Endothelial cell of umbilical vein (primary cell): ENCODE results near the gene ABHD5. TPM values are rescaled to one million over a fixed set of nuclear protein-coding genes. Genes with fewer than 3 reads are reported as not detected.

Experiments
- BruUV-seq: library from RNA; stranded (reverse); fragments of 400-500 nt; replicated peaks from 2 replicates; lab custom pipeline; 2021; lab: Mats Ljungman, UMichigan
- CTCF ChIA-PET: fragments of 300-600, 350-600 bp; sonication (Branson Sonifier 250); formaldehyde crosslinking; loops from one replicate; lab custom pipeline; 2021; ENCODE audit warnings: antibody characterized with exemption, inconsistent platforms; lab: Charles Lee
- POLR2A ChIA-PET: fragments of 300-600, 350-600 bp; sonication (Branson Sonifier 250); formaldehyde crosslinking; loops from one replicate; lab custom pipeline; 2021; ENCODE audit warnings: antibody characterized with exemption, inconsistent platforms; lab: Charles Lee
- DNase-seq: peaks from one replicate; pipeline ENCODE4 v3.0.0-alpha.2; 2011; ENCODE audit warnings: low read depth, low spot score
- FAIRE-seq: peaks from 2 replicates; lab custom pipeline; 2011; peaks lifted over from hg19 to GRCh38; lab: Jason Lieb, UNC
- H2AFZ ChIP-seq: 2 replicates; pipeline ENCODE4 v1.6.0; 2012; ENCODE audit warnings: low read depth, low read length, control low read depth, inconsistent platforms
- H3K27ac ChIP-seq: 2 replicates; pipeline ENCODE4 v1.5.1; 2011; ENCODE audit warnings: low read depth, mild to moderate bottlenecking, control low read depth, low read length, moderate library complexity; ENCODE audit not compliant: insufficient read depth
- H3K27me3 ChIP-seq, 2 experiments: 2 replicates each; pipeline versions ENCODE4 v1.6.0 to v1.6.1; 2011; ENCODE audit warnings: low read length in 2 of 2, mixed read lengths in 1 of 2; ENCODE audit not compliant: control insufficient read depth in 2 of 2, insufficient read depth in 2 of 2
- H3K36me3 ChIP-seq, 2 experiments: 2 replicates in 1 of 2; 3 replicates in 1 of 2; pipeline ENCODE4 v1.5.1; 2011; ENCODE audit warnings: low read length in 2 of 2, mild to moderate bottlenecking in 1 of 2, moderate library complexity in 1 of 2; ENCODE audit not compliant: control insufficient read depth in 2 of 2, insufficient read depth in 2 of 2; ENCODE audit errors: extremely low read depth in 1 of 2
- H3K4me1 ChIP-seq: 3 replicates; pipeline ENCODE4 v1.5.1; 2011; ENCODE audit warnings: mild to moderate bottlenecking, low read length; ENCODE audit not compliant: control insufficient read depth, insufficient read depth; ENCODE audit errors: extremely low read depth
- H3K4me2 ChIP-seq: 2 replicates; pipeline ENCODE4 v1.6.1; 2011; ENCODE audit warnings: low read length, control low read depth, mixed read lengths; ENCODE audit not compliant: insufficient read depth
- H3K4me3 ChIP-seq, 3 experiments: fragments of 200-600 bp in 1 of 3; sonication (generic), shearing (Covaris generic) in 1 of 3; replicated peaks in 1 of 3; 2 replicates each; pipeline ENCODE4 v1.5.1; 2011 to 2016; ENCODE audit warnings: control low read depth in 3 of 3, low read length in 3 of 3, mild to moderate bottlenecking in 2 of 3, inconsistent platforms in 1 of 3, low read depth in 1 of 3, moderate library complexity in 1 of 3; ENCODE audit not compliant: insufficient read depth in 1 of 3
- H3K79me2 ChIP-seq: 2 replicates; pipeline ENCODE4 v1.6.0; 2012; ENCODE audit warnings: low read length, inconsistent platforms; ENCODE audit not compliant: control insufficient read depth, insufficient read depth
- H3K9ac ChIP-seq: replicated peaks from 2 replicates; pipeline ENCODE3; 2011; ENCODE audit warnings: low read length, control low read depth; ENCODE audit not compliant: insufficient read depth; ENCODE audit errors: extremely low read depth
- H3K9me1 ChIP-seq: replicated peaks from 3 replicates; pipeline ENCODE4 v1.6.0; 2011; ENCODE audit warnings: mild to moderate bottlenecking, low read length; ENCODE audit not compliant: control insufficient read depth, insufficient read depth; ENCODE audit errors: extremely low read depth
- H3K9me3 ChIP-seq: replicated peaks from 2 replicates; pipeline ENCODE4 v1.5.1; 2012; ENCODE audit warnings: low read length, inconsistent platforms; ENCODE audit not compliant: control insufficient read depth, insufficient read depth
- H4K20me1 ChIP-seq: replicated peaks from 2 replicates; pipeline ENCODE3; 2011; ENCODE audit warnings: mild to moderate bottlenecking, low read length; ENCODE audit not compliant: control insufficient read depth, insufficient read depth; ENCODE audit errors: extremely low read depth
- EZH2 ChIP-seq: IDR thresholded peaks from 2 replicates; pipeline ENCODE4 v1.6.1; 2012; ENCODE audit warnings: borderline replicate concordance, low read depth, mild to moderate bottlenecking, moderate library complexity, low read length, inconsistent platforms; ENCODE audit not compliant: severe bottlenecking
- FOS ChIP-seq: IDR thresholded peaks from 2 replicates; pipeline ENCODE4 v1.6.1; 2011; ENCODE audit warnings: mild to moderate bottlenecking, low read length, moderate library complexity, borderline replicate concordance; ENCODE audit not compliant: insufficient read depth
- GATA2 ChIP-seq: IDR thresholded peaks from 2 replicates; pipeline ENCODE4 v1.7.0; 2011; ENCODE audit warnings: low read depth, mild to moderate bottlenecking, moderate library complexity, mixed read lengths, low read length; ENCODE audit not compliant: insufficient read length, insufficient read depth
- JUN ChIP-seq: IDR thresholded peaks from 2 replicates; pipeline ENCODE4 v1.6.1; 2011; ENCODE audit warnings: borderline replicate concordance, low read depth; ENCODE audit not compliant: insufficient read length, insufficient read depth
- MAX ChIP-seq: IDR thresholded peaks from 2 replicates; pipeline ENCODE4 v1.6.1; 2011; ENCODE audit not compliant: insufficient read depth, insufficient read length
- MYC ChIP-seq: IDR thresholded peaks from one replicate; pipeline ENCODE4 v1.6.1; 2011; ENCODE audit warnings: mild to moderate bottlenecking, low read depth, low read length
- POLR2A ChIP-seq: IDR thresholded peaks from 2 replicates; pipeline ENCODE4 v1.6.1; 2012; ENCODE audit warnings: low read depth, mild to moderate bottlenecking, control low read depth, low read length
- POLR2AphosphoS5 ChIP-seq: IDR thresholded peaks from 2 replicates; pipeline ENCODE4 v1.6.1; 2012; ENCODE audit warnings: low read depth, mild to moderate bottlenecking, control low read depth, low read length, moderate library complexity; ENCODE audit not compliant: insufficient read depth
- dilution Hi-C: fragments of 300-500 bp; cut with MboI; formaldehyde crosslinking; loops from one replicate; pipeline ENCODE4 v1.15.0; 2019; ENCODE audit warnings: low sequenced_read_pairs; ENCODE audit not compliant: extremely low pct_ligation_motif_present
- intact Hi-C: fragments of 100-400 bp; cut with micrococcal nuclease; formaldehyde crosslinking; loops from one replicate; pipeline ENCODE4 v1.10.0; 2022
- polyA plus RNA-seq, 4 experiments: library from polyadenylated mRNA; depleted of rRNA in 3 of 4; stranded (reverse) in 3 of 4; unstranded in 1 of 4; fragments of >200 nt; gene quantifications; 2 replicates each; pipeline versions ENCODE4 v1.2.1 to v1.2.3, GENCODE V29; 2011 to 2012; ENCODE audit warnings: missing spikeins in 1 of 4
- total RNA-seq: library from RNA; stranded (reverse); gene quantifications from 2 replicates; pipeline ENCODE4 v1.2.3, GENCODE V29; 2021
- TF ChIP-seq, protein P1 (sequence below), 2 donors: IDR thresholded peaks; 1 replicate in 1 of 2; 2 replicates in 1 of 2; pipeline ENCODE4 v1.5.1; 2011; ENCODE audit warnings: low read length in 2 of 2, mild to moderate bottlenecking in 2 of 2, moderate library complexity in 2 of 2, control low read depth in 1 of 2, inconsistent platforms in 1 of 2, low read depth in 1 of 2; ENCODE audit not compliant: insufficient read depth in 1 of 2; ENCODE audit errors: extremely low read depth in 1 of 2

ABHD5 gene
- total and polyA plus RNA-seq, 2 donors (not counting 3 experiments of a cell fraction or from before 2014, with no cell fraction given), result 10.0 to 21.2 TPM

GRCh38 chr3:43706342-43706741, 15.6 kb downstream of the ABHD5 start:
- DNase-seq (no peak), FAIRE-seq (no peak)
- CTCF ChIA-PET, result interaction anchor here (1.0 to 1.5 kb wide), 6 partner anchors 8 to 745 kb away, joined by 3 to 8 read pairs (median 4); no protein-coding TSS in a partner anchor
- Histone ChIP-seq H4K20me1 (no peaks in the 10 kb centered on the region), H3K79me2 (no peaks in the 10 kb centered on the region), H3K27me3 (no peaks in the 10 kb centered on the region), H2AFZ (no peak overlapping the region), H3K4me2 (no peak overlapping the region), H3K4me1 (peaks cover 20% of the 10 kb centered on the region), H3K9ac (no peak overlapping the region), H3K4me3 (no peak overlapping the region), H3K36me3 (peaks cover 3% of the 10 kb centered on the region in 2 experiments), H3K27ac (no peak overlapping the region), H3K9me3 (no peaks in the 10 kb centered on the region), H3K9me1 (no peaks in the 10 kb centered on the region)
- POLR2A ChIA-PET, result no interaction called here
- no TSS peak for BruUV-seq
- intact Hi-C loops, result loop anchor here (5.0 kb wide), 1 partner anchor 166 kb away; no protein-coding TSS in a partner anchor
- TF ChIP-seq EZH2 (no peak), MAX (no peak), JUN (no peak), POLR2AphosphoS5 (no peak), POLR2A (no peak), MYC (no peak), GATA2 (no peak), FOS (no peak)
- TF ChIP-seq, protein P1, sequence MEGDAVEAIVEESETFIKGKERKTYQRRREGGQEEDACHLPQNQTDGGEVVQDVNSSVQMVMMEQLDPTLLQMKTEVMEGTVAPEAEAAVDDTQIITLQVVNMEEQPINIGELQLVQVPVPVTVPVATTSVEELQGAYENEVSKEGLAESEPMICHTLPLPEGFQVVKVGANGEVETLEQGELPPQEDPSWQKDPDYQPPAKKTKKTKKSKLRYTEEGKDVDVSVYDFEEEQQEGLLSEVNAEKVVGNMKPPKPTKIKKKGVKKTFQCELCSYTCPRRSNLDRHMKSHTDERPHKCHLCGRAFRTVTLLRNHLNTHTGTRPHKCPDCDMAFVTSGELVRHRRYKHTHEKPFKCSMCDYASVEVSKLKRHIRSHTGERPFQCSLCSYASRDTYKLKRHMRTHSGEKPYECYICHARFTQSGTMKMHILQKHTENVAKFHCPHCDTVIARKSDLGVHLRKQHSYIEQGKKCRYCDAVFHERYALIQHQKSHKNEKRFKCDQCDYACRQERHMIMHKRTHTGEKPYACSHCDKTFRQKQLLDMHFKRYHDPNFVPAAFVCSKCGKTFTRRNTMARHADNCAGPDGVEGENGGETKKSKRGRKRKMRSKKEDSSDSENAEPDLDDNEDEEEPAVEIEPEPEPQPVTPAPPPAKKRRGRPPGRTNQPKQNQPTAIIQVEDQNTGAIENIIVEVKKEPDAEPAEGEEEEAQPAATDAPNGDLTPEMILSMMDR (IDR thresholded peaks at IDR 0.05; ENCODE audit: extremely low read depth in 1 of 2, insufficient read depth in 1 of 2, low read depth in 1 of 2, low read length in 2 of 2), result no peak
- dilution Hi-C loops, result no loop called here
